Measurements from ENCODE around the gene SLC10A6. TPM values are rescaled to one million over a fixed set of nuclear protein-coding genes. Genes with fewer than 3 reads are reported as not detected.
"Not testable (repeated sequence)": the region's sequence is repeated elsewhere in the genome, so short reads cannot be mapped to it uniquely, and the experiment has no call there.

Gene SLC10A6, protein sequence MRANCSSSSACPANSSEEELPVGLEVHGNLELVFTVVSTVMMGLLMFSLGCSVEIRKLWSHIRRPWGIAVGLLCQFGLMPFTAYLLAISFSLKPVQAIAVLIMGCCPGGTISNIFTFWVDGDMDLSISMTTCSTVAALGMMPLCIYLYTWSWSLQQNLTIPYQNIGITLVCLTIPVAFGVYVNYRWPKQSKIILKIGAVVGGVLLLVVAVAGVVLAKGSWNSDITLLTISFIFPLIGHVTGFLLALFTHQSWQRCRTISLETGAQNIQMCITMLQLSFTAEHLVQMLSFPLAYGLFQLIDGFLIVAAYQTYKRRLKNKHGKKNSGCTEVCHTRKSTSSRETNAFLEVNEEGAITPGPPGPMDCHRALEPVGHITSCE
- under 1 TPM; 0.43 to 0.53 TPM for total RNA-seq
- long read RNA-seq, result 0 reads

DNA sequence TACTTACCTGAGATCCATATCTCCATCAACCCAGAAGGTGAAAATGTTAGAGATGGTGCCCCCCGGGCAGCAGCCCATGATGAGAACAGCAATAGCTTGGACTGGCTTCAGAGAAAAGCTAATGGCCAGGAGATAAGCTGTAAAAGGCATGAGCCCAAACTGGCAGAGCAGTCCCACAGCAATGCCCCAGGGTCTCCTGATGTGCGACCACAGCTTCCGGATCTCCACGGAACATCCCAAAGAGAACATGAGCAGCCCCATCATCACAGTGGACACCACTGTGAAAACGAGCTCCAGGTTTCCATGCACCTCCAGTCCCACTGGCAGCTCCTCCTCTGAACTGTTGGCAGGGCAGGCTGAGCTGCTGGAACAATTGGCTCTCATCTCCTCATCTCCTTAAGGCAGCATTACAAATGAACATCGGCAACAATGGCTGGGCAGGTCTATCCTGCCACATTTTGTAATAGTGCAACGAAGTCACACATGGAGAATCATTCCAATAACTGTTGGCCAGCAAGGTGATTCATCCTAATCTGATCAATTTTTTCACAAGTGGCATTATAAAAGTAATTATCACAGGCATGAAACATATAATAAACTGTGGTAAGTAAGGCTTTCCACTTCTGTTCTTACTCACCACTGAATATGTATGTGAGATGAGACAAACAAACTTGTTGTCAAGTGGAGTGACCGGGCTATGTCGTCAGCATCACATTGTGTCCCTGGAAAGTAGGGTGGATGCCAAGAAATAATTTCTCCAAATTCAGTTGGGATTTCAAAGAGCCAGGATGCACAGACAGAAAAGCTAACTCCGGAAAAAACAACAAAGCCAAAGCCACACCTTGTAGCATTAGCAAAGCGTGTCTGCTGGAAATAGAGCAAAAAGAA lies at the start of gene SLC10A6:
TSS of gene SLC10A6 (minus strand) at position 653 of the 888 bp plus-strand sequence. CDS start at position 384, 269 bp downstream.
- DNase-seq, result no peak
- intact Hi-C loops (cut with DNase I, micrococcal nuclease), result no loop called here
- ATAC-seq, result no peak

GRCh38 chr4:86898562-86898961 lies 49.4 kb upstream of the SLC10A6 start:
- ATAC-seq (no peak), DNase-seq (no peak)

GRCh38 chr4:86896596-86896995 lies 47.4 kb upstream of the SLC10A6 start:
- ATAC-seq (no peak), DNase-seq (no peak)
- intact Hi-C loops (cut with DNase I, micrococcal nuclease), result loop anchor here in 1 of 2 donors (10.0 kb wide), 1 partner anchor 402 kb away; no protein-coding TSS in a partner anchor

More at GRCh38 chr4:86898562-86898961, 49.4 kb upstream of the SLC10A6 start:
- intact Hi-C loops (cut with DNase I, micrococcal nuclease), result loop anchor here in 1 of 2 donors (10.0 kb wide), 1 partner anchor 404 kb away; no protein-coding TSS in a partner anchor

- intact Hi-C loops (cut with DNase I, micrococcal nuclease), result loop anchor here (2.0 to 10.0 kb wide), 2 partner anchors 399 to 401 kb away; no protein-coding TSS in a partner anchor
- peak; percentile 39 for ATAC-seq
- DNase-seq, result no peak
These were observed 46.7 kb upstream of the SLC10A6 start for GRCh38 chr4:86895692-86896488.

- ATAC-seq, result peak; percentile 55
- intact Hi-C loops (cut with DNase I, micrococcal nuclease), result loop anchor here (2.0 to 10.0 kb wide), 2 partner anchors 398 to 400 kb away; no protein-coding TSS in a partner anchor
- no peak for DNase-seq
These were observed 45.3 kb upstream of the SLC10A6 start for GRCh38 chr4:86894455-86894854.

DNA sequence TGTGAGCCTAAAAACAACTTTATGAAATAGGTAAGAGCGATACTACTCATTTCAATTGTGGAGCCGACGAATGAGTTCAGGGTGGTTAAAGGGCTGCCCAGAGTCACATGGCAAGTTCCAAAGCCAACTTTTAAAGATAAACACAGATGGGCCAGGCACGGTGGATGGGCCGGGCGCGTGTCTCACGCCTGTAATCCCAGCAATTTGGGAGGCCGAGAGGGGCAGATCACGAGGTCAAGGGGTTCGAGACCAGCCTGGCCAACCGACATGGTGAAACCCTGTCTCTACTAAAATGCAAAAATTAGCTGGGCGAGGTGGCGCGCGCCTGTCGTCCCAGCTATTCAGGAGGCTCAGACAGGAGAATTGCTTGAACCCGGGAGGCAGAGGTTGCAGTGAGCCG lies 44.0 kb upstream of the SLC10A6 start:
- intact Hi-C loops (cut with DNase I, micrococcal nuclease), result loop anchor here in 1 of 2 donors (10.0 kb wide), 1 partner anchor 398 kb away; no protein-coding TSS in a partner anchor

GRCh38 chr4:86892636-86892960 lies 43.4 kb upstream of the SLC10A6 start:
- intact Hi-C loops (cut with DNase I, micrococcal nuclease), result loop anchor here in 1 of 2 donors (10.0 kb wide), 1 partner anchor 398 kb away; no protein-coding TSS in a partner anchor
- ATAC-seq (no peak), DNase-seq (peak in 1 of 2 donors; percentile 32)

More for the DNA sequence above, 44.0 kb upstream of the SLC10A6 start:
- no peak for DNase-seq
- ATAC-seq, result no peak

GRCh38 chr4:86891762-86892635 lies 42.8 kb upstream of the SLC10A6 start, which contains the start of gene C4orf36:
Gene C4orf36, minus strand, starts transcription at chr4:86892422. Its CDS starts 902 bp downstream, at chr4:86891520.
- ATAC-seq (peak; percentile 85), DNase-seq (peak; percentile 55 to 74)
- intact Hi-C loops (cut with DNase I, micrococcal nuclease), result loop anchor here in 1 of 2 donors (10.0 kb wide), 1 partner anchor 397 kb away; no protein-coding TSS in a partner anchor

DNA sequence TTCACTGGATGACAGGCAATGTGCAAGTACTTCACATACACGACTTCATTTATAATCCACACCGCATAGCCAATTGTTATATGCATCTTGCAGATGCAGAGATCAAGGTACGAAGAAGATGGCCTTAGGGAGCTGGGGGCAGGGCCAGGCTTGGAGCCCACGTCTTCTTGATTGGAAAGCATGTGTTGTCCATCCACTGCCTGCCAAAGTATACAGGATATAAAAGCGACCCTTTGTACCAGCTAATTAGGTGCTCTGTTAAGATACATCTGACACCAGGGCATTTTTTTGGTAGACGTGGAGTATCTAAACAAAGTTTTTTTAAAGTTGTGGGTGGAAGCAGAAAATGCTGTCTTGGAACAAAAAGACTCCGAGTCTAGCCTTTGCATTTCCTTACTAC lies 41.6 kb upstream of the SLC10A6 start:
- DNase-seq (no peak), ATAC-seq (no peak)
- intact Hi-C loops (cut with DNase I, micrococcal nuclease), result loop anchor here in 1 of 2 donors (10.0 kb wide), 1 partner anchor 396 kb away; no protein-coding TSS in a partner anchor

DNA sequence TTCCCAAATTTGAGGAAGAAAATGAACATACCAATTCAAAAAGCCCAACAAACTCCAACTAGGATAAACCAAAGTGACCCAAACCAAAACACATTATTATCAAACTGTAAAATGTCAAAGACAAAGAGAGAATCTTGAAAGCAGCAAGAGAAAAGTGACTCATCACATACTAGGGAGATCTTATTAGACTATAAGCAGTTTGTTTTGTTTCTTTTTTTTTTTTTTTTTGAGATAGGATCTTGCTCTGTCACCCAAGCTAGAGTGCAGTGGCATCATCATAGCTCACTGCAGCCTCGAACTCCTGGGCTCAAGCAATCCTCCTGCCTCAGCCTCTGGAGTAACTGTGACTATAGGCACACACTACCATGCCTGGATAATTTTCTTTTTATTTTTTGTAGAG lies 30.5 kb upstream of the SLC10A6 start:
- intact Hi-C loops (cut with DNase I, micrococcal nuclease), result no loop called here
- DNase-seq (no peak), ATAC-seq (no peak)

DNA sequence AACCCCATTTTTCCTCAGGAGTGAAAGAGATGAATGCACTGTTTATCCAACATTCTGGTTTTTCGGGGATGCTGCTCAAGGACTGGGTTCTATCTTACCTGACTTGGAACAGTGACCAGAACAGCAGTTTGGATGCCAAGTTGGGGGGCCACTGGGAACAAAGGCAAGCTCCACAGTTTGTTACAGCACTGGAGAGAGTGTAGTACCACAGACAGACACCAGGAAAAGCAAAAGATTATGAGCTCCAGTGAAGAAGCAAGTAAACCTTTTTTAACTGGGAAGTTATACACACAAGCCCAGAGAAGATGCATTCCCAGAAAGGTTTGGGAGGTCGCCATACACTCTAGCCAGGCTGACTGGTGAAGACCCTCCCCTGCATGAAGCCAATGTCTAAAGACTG lies 29.5 kb upstream of the SLC10A6 start:
- intact Hi-C loops (cut with DNase I, micrococcal nuclease), result no loop called here
- ATAC-seq, result no peak
- DNase-seq, result no peak

GRCh38 chr4:86876894-86877685 lies 27.9 kb upstream of the SLC10A6 start:
- DNase-seq, result no peak
- no peak for ATAC-seq
- intact Hi-C loops (cut with DNase I, micrococcal nuclease), result no loop called here

- ATAC-seq; intact Hi-C loops (cut with DNase I, micrococcal nuclease); DNase-seq: not testable (repeated sequence)
These were observed 26.3 kb upstream of the SLC10A6 start for GRCh38 chr4:86875436-86875835.

- no peak for DNase-seq
- no peak for ATAC-seq
- intact Hi-C loops (cut with DNase I, micrococcal nuclease), result no loop called here
These were observed 23.0 kb upstream of the SLC10A6 start for GRCh38 chr4:86872135-86872534.

DNA sequence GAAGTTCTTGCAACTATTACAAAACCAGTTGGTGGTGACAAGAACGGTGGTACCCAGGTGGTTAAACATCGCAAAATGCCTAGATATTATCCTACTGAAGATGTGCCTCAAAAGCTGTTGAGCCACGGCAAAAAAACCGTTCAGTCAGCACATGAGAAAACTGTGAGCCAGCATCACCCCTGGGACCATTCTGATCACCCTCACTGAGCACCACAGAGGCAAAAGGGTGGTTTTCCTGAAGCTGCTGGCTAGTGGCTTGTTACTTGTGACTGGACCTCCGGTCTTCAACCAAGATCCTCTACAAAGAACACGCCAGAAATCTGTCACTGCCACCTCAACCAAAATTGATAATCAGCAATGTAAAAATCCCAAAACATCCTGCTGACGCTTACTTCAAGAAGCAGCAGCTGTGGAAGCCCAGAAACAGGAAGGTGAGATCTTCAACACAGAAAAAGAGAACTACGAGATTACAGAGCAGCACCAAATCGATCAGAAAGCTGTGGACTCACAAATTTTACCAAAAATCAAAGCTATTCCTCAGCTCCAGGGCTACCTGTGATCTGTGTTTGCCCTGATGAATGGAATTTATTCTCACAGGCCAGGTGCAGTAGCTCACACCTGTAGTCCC lies 21.4 kb upstream of the SLC10A6 start:
- ATAC-seq (no peak), DNase-seq (no peak)
- intact Hi-C loops (cut with DNase I, micrococcal nuclease), result no loop called here
